ENCODE results near the gene KCNS1. TPM values are rescaled to one million over a fixed set of nuclear protein-coding genes. Genes with fewer than 3 reads are reported as not detected.

The KCNS1 gene
- total RNA-seq, 1 experiment from 2014 or later, result not detected

- Histone ChIP-seq H3K4me3 (ENCODE audit: low read depth in 2 of 2, low read length in 2 of 2) (no peak overlapping the region), H3K36me3 (ENCODE audit: control insufficient read depth, insufficient read depth, low read length) (0 out of 2 replicates have a peak, but pooled peaks cover 3% of the 10 kb centered on the region), H3K27me3 (ENCODE audit: control insufficient read depth, insufficient read depth, low read length) (no peaks in the 10 kb centered on the region), H3K27ac (ENCODE audit: low read length) (no peak overlapping the region), H3K4me1 (ENCODE audit: control insufficient read depth, insufficient read depth, low read length) (no peaks in the 10 kb centered on the region), H3K9me3 (ENCODE audit: control insufficient read depth, insufficient read depth, low read depth, low read length) (no peaks in the 10 kb centered on the region)
- DNase-seq (ENCODE audit: low read depth, low spot score) (no peak), ATAC-seq (no peak)
- POLR2A ChIA-PET, result no interaction called here
- in situ Hi-C loops (cut with HindIII; ENCODE audit: low pct_unique_long_range_greater_than_20kb, low sequenced_read_pairs) (no loop called here), intact Hi-C loops (cut with micrococcal nuclease; ENCODE audit: unreplicated experiment) (no loop called here)
- CTCF ChIA-PET, result no interaction called here
- no peak for TF ChIP-seq CTCF (IDR thresholded peaks at IDR 0.05)
- TF ChIP-seq POLR2AphosphoS5 (IDR thresholded peaks at IDR 0.05; ENCODE audit: low read depth, low read length), result no peak
- TF ChIP-seq REST (IDR thresholded peaks at IDR 0.05; ENCODE audit: insufficient read depth in 1 of 2, low read depth in 2 of 2, low read length in 1 of 2), result no peak
- TF ChIP-seq SIN3A (IDR thresholded peaks at IDR 0.05; ENCODE audit: borderline replicate concordance, insufficient read depth, low read depth, low read length), result no peak
- BruUV-seq (replicated peaks), result no TSS peak
These were observed 45.9 kb downstream of the KCNS1 start for GRCh38 chr20:45055056-45055455.

GRCh38 chr20:45053430-45054351, 47.2 kb downstream of the KCNS1 start:
- in situ Hi-C loops (cut with HindIII; ENCODE audit: low pct_unique_long_range_greater_than_20kb, low sequenced_read_pairs) (no loop called here), intact Hi-C loops (cut with micrococcal nuclease; ENCODE audit: unreplicated experiment) (no loop called here)
- POLR2A ChIA-PET, result no interaction called here
- TF ChIP-seq REST (IDR thresholded peaks at IDR 0.05; ENCODE audit: insufficient read depth in 1 of 2, low read depth in 2 of 2, low read length in 1 of 2), result no peak
- no peak for TF ChIP-seq TCF7L2 (IDR thresholded peaks at IDR 0.05; ENCODE audit: low read depth, low read length)
- TF ChIP-seq SIN3A (IDR thresholded peaks at IDR 0.05; ENCODE audit: borderline replicate concordance, insufficient read depth, low read depth, low read length), result no peak
- TF ChIP-seq POLR2AphosphoS5 (IDR thresholded peaks at IDR 0.05; ENCODE audit: low read depth, low read length), result no peak
- no peak for TF ChIP-seq CTCF (IDR thresholded peaks at IDR 0.05)
- DNase-seq (ENCODE audit: low read depth, low spot score) (no peak), ATAC-seq (no peak)
- Histone ChIP-seq H3K4me3 (ENCODE audit: low read depth in 2 of 2, low read length in 2 of 2) (no peak overlapping the region), H3K27me3 (ENCODE audit: control insufficient read depth, insufficient read depth, low read length) (no peaks in the 10 kb centered on the region), H3K27ac (ENCODE audit: low read length) (no peak overlapping the region), H3K36me3 (ENCODE audit: control insufficient read depth, insufficient read depth, low read length) (0 out of 2 replicates have a peak, but pooled peaks cover 3% of the 10 kb centered on the region), H3K4me1 (ENCODE audit: control insufficient read depth, insufficient read depth, low read length) (no peaks in the 10 kb centered on the region), H3K9me3 (ENCODE audit: control insufficient read depth, insufficient read depth, low read depth, low read length) (no peaks in the 10 kb centered on the region)
- CTCF ChIA-PET, result no interaction called here
- no TSS peak for BruUV-seq (replicated peaks)

Data from Panc1 (cell line).